Measurements from ENCODE around the gene KLHL21.
A peak's percentile ranks its signal among the peaks of the same experiment; 100 is the strongest.
"Not testable (repeated sequence)": the region's sequence is repeated elsewhere in the genome, so short reads cannot be mapped to it uniquely, and the experiment has no call there.

Gene KLHL21, protein sequence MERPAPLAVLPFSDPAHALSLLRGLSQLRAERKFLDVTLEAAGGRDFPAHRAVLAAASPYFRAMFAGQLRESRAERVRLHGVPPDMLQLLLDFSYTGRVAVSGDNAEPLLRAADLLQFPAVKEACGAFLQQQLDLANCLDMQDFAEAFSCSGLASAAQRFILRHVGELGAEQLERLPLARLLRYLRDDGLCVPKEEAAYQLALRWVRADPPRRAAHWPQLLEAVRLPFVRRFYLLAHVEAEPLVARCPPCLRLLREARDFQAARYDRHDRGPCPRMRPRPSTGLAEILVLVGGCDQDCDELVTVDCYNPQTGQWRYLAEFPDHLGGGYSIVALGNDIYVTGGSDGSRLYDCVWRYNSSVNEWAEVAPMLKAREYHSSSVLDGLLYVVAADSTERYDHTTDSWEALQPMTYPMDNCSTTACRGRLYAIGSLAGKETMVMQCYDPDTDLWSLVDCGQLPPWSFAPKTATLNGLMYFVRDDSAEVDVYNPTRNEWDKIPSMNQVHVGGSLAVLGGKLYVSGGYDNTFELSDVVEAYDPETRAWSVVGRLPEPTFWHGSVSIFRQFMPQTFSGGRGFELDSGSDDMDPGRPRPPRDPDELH

DNA sequence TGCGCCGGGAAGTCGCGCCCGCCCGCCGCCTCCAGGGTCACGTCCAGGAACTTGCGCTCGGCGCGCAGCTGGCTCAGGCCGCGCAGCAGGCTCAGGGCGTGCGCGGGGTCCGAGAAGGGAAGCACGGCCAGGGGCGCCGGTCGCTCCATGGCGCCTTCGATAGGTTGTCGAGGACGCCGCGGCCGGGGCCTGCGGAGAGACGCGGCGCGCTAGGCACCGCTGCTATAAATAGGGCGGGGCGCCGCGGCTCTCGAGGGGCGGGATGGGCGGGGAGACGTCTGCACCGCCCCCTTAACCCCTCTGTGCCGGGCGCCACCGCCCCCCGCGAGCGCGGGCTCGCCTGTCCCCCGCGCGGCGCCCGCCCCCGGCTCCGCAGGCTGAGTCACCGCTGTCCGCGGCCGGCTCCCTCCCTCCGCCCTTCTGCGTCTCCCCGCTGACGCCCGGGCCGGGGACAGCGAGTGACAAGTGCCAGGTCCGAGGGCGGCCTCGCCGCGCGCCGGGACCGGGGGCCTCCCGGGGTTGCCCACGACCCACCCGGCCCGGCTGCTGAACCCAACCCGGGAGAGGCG lies at the start of gene KLHL21:
Gene KLHL21 (minus strand): TSS at position 201 of the 569 bp plus-strand sequence. CDS start 52 bp downstream, at position 149.
- peak; percentile 70 to 79 for DNase-seq (ENCODE audit: low read depth in 2 of 2)

DNA sequence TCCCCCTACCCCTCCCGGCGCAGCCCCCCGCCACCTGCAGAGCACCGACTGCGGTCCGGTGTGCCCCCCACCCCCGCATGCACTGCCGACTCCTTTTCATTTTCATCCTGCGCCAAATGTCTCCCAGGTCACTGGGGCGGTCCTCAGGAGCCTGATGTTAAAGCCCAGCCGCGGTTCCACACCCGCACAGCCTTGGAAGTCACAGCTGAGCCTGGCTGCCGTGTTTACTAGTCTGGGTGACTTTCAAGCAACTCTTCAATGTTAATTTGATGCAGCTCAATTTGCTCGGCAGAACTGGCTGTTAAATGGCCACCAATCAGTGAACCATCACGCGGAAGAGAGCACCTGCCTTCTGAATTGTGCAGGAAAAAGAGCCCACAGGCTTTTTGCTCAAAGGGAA lies 49.2 kb upstream of the KLHL21 start:
- DNase-seq (ENCODE audit: low read depth in 2 of 2) = no peak

DNA sequence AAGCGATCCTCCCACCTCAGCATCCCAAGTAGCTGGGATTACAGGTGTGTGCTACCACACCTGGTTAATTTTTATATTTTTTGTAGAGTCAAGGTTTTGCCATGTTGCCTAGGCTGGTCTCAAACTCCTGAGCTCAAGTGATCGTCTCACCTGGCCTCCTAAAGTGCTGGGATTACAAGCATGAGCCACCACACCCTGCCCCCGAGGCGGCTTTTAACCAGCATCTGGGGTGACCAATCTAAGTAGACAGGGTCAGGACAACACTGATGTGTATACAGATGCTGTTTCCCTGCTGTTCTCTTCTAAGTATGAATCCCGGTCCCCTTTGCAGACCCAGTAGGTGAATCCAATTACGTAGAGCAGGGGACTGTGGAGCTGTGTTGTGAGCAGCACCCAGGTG lies 45.9 kb upstream of the KLHL21 start:
- DNase-seq (ENCODE audit: low read depth in 2 of 2) = no peak

DNA sequence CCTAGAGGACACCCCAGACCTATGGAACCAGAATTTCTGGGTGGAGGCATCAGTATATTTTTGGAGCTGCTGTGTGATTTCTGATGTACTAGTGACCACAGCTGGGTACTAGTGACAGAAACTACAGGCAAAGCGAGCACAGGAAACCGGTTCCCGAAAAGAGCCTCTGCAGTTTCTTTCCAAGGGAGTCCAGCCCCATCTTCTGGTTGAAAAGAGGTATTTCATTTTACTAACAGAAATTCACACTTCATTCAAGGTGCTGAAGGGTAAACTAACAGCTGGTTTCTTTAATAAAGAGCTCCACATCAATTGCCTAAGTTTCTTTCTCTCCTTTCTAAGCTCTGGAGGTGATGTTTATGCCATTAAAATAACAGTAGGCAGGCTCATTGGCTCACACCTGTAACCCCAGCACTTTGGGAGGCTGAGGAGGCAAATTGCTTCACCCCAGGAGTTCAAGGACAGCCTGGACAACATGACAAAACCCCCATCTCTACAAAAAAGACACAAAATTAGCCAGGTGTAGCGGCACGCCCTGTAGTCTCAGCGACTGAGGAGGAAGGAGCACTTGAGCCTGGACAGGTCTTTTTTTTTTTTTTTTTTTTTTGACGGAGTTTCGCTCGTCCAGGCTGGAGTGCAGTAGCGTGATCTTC lies 44.0 kb upstream of the KLHL21 start:
- no peak for DNase-seq (ENCODE audit: low read depth in 2 of 2)

DNA sequence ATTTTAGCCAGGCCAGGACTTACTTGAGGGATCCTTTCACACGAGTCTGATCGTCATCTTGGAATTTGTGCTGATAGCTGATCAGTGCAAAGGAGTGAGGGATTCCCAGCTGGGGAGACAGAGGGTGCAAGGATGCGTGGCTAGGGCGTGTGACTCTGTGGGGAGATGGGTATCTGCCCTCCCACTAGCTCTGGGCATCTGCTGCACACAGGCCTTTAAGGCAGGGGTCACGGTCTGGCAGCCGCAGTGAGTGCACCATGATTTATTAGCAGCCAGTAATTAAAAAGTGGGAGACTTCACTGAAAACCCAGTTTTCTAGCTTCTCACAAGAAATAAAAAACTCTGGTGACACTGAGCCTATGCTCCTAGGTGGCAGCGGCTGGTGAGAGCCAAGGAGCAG lies 42.3 kb upstream of the KLHL21 start:
- DNase-seq (ENCODE audit: low read depth in 2 of 2) = no peak

DNA sequence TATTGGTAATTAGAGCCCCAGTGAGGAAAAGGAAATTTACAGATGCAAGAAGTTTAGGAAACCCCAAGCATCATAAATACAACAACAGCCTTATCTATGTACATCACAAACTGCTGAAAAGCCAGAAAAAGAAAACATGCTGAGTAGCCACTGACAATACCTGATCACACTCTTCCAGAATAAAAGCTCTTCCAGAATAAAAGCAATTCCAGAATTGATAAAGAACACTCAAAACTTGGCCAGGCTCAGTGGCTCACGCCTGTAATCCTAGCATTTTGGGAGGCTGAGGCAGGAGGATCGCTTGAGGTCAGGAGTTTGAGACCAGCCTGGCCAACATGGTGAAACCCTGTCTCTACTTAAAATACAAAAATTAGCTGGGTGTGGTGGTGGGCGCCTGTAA lies 38.2 kb upstream of the KLHL21 start:
- DNase-seq (ENCODE audit: low read depth in 2 of 2) = not testable (repeated sequence)

DNA sequence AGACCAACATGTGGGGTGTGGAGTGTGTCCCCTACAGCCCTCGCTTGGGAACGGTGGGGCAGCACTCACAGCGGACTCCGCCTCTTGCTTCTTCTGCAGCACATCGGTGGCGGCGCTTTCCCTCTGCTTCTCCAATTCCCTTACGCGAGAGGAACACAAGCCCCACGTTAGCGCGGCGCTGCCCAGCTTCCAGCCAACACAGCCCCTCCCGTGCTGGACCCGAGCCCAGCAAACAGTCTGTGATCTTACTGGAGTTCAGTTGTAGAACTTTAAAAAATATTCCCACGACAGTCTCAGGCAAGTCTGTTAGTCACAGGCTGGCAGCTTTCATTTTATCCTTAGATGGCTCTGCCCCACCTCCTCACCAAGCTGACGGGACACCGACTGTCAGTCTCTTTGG lies 35.6 kb upstream of the KLHL21 start:
- DNase-seq (ENCODE audit: low read depth in 2 of 2) = no peak

DNA sequence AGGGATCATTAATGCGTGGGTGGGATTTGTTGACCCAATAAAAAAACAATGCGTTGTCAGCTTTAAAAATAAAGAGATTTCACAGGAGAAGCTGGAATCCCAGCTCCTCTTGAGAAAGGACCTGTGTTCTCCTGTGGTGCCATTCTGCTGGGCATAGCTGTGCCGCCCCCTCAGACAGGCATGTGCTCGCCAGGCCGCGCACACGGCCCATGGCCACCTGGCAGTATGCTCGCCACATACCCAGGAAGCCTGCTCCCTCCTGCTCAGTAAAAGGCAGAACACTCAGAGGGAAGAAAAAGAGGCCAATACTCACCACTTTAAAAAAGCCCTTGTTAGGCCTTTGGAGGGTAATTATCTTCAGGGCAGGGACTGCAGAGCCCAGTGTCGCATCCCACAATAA lies 35.1 kb upstream of the KLHL21 start:
- DNase-seq (ENCODE audit: low read depth in 2 of 2) = no peak

DNA sequence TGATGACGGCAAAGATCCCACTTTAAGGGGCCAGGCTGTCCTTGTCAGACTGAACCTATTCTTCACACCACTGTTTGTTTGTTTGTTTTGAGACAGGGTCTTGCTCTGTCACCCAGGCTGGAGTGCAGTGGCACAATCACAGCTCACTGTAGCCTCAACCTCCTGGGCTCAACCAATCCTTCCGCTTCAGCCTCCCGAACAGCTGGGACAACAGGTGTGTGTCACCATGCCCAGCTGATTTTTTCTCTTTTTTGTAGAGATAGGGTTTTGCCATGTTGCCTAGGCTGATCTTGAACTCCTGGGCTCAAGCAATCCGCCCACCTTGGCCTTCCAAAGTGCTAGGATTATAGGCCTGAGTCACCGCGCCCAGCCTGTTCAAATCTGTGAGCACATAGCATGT lies 34.1 kb upstream of the KLHL21 start:
- not testable (repeated sequence) for DNase-seq (ENCODE audit: low read depth in 2 of 2)

DNA sequence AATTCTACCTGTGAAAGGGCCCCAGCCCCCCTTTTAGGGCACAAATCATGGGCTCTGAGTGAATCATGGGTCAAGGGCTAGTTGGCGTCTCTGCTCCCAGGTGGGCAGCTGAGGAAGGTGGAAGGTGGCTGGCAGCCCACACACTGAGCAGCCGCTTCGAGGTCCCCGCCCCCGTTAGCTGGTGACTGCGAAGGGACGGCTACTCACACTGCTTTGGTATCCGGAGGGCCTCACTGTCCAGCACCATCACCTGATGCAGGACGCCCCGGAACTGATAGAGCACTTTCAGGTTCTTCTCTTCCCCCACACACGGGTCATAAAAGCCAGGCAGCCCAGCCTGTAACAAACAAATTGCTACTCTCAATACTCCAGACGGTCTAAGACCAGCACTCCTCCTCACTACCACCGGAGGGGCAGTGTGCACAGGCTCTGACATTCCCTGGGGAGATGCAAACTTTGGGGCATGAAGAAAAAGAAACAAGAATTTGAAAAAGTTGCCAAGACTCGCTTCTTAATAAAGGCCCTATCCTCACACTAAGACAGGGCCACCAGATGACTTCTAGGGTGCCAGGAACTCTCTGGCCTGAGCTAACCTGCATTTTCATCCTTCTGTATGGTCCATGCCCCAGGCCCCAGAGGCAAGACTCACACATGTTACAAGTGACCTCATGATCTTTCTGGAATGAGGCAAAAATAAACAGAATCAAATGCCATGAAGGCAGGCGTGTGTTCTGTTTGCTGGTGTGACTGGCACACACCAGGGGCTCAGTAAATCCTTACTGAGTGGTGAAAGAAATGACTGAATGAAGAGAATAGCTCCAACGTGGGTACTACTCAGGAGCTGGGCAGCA lies 33.5 kb upstream of the KLHL21 start:
- no peak for DNase-seq (ENCODE audit: low read depth in 2 of 2)

DNA sequence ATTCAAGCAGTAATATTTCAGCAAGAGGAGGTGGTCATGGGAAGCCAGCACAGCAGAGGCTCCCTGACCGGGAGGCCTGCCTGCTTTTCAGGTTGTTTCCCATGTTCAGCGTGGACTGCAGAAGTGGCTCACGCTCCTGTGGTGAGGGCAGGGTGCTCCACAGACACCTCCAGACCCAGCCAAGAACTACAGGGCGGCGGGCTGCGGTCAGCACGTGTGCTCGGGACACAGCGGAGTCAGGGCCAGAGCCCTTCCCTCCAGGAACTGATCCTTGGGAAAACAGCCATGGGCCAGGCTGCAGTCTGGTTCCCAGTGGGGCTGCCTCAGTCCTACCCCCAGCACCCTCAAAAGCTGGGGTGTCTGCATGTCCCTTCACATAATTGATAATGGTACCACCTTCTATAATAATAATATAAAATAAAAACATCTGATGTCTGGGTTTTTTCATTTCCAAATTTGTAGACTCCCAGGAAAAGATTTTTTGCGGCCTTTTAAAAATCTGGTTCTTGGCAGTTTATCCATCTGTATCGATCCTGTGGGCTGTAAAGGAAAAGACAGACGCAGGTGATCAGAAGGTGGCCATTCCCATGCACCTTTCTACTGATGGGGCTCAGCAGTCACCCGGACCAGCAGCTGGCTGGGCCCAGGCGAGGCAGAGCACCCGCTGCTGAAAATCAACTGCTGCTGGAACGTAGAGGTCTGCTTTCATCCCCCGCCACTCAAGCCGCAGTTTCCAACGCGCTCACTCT lies 32.7 kb upstream of the KLHL21 start:
- DNase-seq (ENCODE audit: low read depth in 2 of 2) = no peak

DNA sequence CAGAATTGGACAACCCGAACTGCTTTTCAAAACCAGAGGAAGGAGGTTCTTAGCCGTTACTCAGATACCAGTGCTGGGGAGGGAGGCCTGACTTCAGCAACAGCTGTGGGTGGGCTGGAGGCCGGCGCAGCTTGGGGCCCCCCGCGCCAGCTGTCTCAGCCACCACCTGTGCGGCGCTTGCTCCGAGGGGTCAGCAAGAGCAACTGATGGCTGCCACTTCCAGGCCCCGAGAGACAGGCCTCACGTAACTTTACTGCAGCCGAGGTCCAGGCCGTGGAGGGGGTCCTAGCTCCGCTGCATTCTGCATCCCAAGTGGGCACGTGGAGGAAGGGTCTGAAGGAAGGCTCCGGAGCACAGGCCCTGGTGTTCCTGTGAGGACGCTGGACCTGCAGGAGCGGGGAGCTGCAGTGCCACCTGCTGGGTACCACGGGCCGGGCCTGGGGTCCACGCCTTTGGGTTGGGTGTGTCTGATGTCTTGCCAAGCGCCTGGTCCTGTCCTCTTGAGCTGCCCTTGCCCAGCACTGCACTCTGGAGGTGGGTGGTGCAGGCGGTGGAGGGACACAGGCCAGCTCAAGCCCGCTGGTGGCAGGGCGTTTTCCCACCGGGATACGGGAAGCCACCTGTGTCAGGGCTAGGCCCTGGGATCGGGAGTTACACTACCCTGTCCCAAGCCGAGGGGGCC lies 31.8 kb upstream of the KLHL21 start:
- DNase-seq (ENCODE audit: low read depth in 2 of 2) = no peak

DNA sequence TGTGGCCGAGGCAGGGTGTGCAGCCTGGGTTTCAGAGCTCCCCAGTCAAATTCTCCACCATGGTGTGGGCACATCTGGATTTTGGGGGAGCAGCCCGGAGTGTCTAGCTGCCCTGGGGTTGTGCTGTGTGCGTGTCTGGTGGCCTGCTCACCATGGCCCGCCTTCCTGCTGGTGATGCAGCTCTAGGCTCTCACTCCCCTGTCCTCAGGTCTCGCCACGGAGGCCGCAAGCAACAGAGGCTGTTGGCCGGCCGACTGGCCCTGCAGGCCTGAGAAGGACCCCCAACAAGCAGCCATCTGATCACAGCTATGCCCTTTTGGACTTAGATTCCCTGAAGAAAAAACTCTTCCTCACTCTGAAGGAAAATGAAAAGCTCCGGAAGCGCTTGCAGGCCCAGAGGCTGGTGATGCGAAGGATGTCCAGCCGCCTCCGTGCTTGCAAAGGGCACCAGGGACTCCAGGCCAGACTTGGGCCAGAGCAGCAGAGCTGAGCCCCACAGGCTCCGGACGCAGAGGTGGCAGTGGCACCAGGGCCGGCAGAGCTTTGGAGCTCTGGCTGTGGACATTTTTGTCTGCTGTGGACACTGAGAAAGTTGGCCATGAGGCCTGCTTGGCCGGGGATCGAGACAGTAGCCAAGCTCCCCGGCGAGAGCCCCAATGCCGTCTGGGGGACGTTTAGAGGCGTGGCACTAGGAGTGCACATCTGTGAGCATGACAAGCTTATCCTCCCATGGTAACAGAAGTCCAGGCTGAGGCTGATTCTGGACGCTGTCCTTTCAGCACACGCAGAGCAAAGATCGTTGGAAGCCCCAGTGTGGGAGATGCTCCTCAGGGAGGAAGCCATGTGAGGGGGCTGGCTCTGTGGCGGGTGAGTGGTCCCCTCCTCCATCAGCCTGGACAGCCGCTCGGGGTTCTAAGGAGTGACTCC lies 30.2 kb upstream of the KLHL21 start:
- DNase-seq (ENCODE audit: low read depth in 2 of 2) = no peak

DNA sequence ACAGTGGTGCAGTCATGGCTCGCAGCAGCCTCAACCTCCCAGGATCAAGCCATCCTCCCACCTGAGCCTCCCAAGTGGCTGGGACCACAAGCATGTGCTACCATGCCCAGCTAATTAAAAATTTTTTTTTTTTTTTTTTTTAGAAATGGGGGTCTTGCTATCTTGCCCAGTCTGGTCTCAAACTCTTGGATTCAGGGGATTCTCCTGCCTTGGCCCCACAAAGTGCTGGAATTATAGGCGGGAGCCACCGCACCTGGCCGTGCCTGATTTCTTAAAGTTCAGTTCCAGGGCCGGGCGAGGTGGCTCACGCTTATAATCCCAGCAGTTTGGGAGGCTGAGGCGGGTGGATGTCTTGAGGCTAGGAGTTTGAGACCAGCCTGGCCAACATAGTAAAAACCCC lies 28.4 kb upstream of the KLHL21 start:
- DNase-seq (ENCODE audit: low read depth in 2 of 2) = no peak

DNA sequence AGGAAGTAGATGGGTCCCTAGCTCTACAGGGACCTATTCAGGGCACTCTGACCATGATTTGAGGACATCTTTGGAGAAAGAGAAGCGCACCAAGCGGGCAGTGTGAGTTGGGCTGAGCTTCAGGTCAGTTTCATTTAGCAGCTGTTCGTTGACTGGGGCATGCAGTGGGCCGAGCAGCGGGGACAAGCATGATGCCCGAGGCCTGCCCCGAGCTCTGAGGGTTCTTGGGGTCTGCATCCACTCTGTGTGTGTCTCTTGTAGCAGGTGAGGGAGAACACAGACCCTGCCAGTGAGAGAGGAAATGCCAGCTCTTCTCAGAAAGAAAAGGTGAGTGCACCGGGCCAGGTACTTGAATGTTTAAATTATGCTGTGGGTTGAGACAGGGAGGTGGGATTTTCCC lies 27.4 kb upstream of the KLHL21 start:
- no peak for DNase-seq (ENCODE audit: low read depth in 2 of 2)

DNA sequence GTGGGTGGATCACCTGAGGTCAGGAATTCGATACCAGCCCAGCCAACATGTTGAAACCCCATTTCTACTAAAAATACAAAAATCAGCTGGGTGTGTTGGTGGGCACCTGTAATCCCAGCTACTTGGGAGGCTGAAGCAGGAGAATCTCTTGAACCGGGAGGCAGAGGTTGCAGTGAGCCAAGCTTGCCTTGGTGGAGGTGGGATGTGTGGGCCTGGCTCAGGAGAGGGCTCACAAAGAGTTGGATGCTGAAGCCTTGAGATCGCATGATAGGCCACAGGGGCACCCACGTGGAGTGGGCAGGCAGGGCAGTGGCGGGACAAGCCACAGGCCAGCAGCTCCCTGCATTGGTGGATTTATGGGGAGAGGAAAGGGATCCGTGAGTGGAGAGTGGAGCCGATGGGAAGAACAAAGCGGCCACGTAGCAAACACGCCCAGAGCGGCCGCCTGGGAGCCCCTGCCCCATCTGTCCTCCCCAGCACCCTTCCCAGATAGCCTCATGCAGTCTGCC lies 26.4 kb upstream of the KLHL21 start:
- DNase-seq (ENCODE audit: low read depth in 2 of 2) = no peak

DNA sequence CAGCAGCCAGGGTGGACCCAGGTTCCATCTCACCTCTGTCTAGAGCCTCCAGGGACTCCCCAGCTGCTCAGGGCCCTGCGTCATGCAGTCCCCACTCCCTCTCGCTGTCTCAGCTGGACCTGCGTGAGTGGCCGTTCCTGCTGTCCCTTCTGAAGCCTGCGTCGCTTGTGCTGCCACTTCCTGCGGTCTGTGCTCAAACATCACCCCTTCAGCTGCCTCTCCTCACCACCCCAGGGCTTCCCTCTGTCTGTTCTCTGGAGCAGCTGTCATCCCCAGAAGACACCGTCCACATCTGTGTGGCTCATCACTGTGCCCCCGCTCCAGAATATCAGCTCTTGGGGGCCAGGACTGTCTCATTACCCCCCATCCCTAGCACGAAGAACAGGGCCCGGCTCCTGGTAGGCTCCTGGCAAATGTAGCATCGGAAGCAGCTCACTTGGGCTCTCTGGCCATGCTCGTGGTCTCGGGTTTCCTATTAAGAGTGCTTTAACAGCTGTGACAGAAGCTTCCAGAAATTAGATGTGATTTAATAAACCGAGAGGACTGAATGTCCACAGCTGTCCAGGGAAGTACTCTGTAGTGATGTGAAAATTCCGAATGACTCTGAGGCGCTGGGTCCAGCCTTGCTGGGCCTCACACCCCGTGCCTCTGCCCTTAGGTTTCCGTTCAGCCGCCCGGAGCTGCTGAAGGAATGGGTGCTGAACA lies 25.3 kb upstream of the KLHL21 start:
- no peak for DNase-seq (ENCODE audit: low read depth in 2 of 2)

DNA sequence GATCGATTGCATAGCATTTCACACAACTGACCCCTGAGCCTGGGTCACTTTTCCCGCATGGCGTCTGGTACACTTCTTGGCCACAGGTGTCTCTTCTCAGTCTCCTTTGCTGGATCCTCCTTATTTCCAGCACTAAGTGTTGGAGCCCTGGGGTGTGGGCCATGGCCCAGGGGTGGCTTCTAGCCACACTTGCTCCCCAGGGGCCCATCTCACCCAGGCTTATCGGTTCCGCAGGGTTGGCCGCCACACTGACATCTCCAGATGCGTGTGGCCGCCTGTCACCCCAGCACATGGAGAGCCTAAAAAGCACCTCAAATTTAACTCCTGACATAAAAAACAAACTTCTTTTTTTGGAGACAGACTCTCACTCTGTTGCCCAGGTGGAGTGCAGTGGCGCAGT lies 24.4 kb upstream of the KLHL21 start:
- DNase-seq (ENCODE audit: low read depth in 2 of 2) = no peak
